ENCODE measurements around the gene ERICH6.
"Not testable (repeated sequence)": the region's sequence is repeated elsewhere in the genome, so short reads cannot be mapped to it uniquely, and the experiment has no call there.

The ERICH6 gene

GRCh38 chr3:150681057-150681456, 22.7 kb downstream of the ERICH6 start:
- DNase-seq = no peak

- DNase-seq = no peak
Measured at GRCh38 chr3:150680562-150680961, 23.2 kb downstream of the ERICH6 start.

- no peak for DNase-seq
Measured at GRCh38 chr3:150675587-150675986, 28.1 kb downstream of the ERICH6 start.

GRCh38 chr3:150673966-150674365, 29.8 kb downstream of the ERICH6 start:
- DNase-seq = no peak

GRCh38 chr3:150666167-150666566, 37.6 kb downstream of the ERICH6 start:
- no peak for DNase-seq

- no peak for DNase-seq
Measured at GRCh38 chr3:150663461-150663860, 40.3 kb downstream of the ERICH6 start.

- no peak for DNase-seq
Measured at GRCh38 chr3:150662410-150663200, 41.1 kb downstream of the ERICH6 start.

GRCh38 chr3:150656316-150656715, 47.4 kb downstream of the ERICH6 start:
- no peak for DNase-seq

GRCh38 chr3:150653110-150653561, 50.6 kb downstream of the ERICH6 start:
- no peak for DNase-seq

- DNase-seq = no peak
Measured at GRCh38 chr3:150640256-150640655, 63.5 kb downstream of the ERICH6 start.

GRCh38 chr3:150639262-150639661, 64.5 kb downstream of the ERICH6 start:
- DNase-seq = no peak

- DNase-seq = no peak
Measured at GRCh38 chr3:150636258-150636657, 67.5 kb downstream of the ERICH6 start.

GRCh38 chr3:150635526-150635925, 68.2 kb downstream of the ERICH6 start:
- no peak for DNase-seq

- no peak for DNase-seq
Measured at GRCh38 chr3:150635076-150635475, 68.6 kb downstream of the ERICH6 start.

- no peak for DNase-seq
Measured at GRCh38 chr3:150631515-150632221, 72.1 kb downstream of the ERICH6 start.

GRCh38 chr3:150627557-150627956, 76.2 kb downstream of the ERICH6 start:
- DNase-seq = no peak

GRCh38 chr3:150626148-150626930, 77.4 kb downstream of the ERICH6 start:
- no peak for DNase-seq

GRCh38 chr3:150623945-150624344, 79.8 kb downstream of the ERICH6 start:
- DNase-seq = no peak

- DNase-seq = not testable (repeated sequence)
Measured at GRCh38 chr3:150622955-150623354, 80.8 kb downstream of the ERICH6 start.

GRCh38 chr3:150620002-150620689, 83.6 kb downstream of the ERICH6 start:
- no peak for DNase-seq

- no peak for DNase-seq
Measured at GRCh38 chr3:150613709-150614480, 89.8 kb downstream of the ERICH6 start.

- no peak for DNase-seq
Measured at GRCh38 chr3:150613034-150613433, 90.7 kb downstream of the ERICH6 start.
